ENCODE measurements around the gene PARVB.
"Not testable (repeated sequence)": the region's sequence is repeated elsewhere in the genome, so short reads cannot be mapped to it uniquely, and the experiment has no call there.

PARVB gene

DNA sequence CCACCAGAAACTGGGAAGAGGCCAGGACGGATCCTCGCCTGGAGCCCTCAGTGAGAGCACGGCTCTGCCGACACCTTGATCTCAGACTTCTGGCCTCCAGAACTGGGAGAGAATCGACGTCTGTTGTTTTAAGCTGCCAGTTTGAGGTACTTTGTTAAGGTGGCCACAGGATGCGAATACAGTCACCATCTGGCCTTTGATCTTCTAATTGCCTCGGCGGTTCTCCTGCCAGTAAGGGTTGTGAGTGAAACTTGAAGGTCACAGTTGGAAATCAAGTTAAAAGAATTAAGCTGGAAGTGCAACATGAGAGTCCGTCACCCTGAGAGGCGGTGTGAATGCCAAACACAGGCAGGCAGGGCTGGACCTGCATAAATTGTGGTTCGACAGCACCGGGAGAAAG, 27.9 kb downstream of the PARVB start:
- no peak for DNase-seq (ENCODE audit: low read depth, low spot score)

DNA sequence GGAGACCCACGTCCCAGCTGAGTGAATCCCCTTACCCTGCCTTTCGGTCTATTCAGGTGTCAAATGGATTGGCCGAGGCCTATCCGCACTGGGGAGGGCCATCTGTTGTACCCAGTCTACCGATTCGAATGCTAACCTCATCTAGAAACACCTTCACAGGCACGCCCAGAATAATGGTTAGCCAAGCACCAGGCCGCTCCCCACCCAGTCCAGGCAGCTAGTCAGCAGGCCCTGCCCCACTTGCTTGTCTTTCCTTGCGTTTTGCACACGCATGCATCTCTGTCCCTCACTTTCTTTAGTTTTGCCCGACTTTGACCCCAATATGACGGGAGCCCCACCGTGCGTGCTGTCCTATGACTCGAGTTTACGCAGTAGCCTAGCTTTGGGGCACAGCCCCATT, 31.7 kb downstream of the PARVB start:
- DNase-seq (ENCODE audit: low read depth, low spot score): no peak

DNA sequence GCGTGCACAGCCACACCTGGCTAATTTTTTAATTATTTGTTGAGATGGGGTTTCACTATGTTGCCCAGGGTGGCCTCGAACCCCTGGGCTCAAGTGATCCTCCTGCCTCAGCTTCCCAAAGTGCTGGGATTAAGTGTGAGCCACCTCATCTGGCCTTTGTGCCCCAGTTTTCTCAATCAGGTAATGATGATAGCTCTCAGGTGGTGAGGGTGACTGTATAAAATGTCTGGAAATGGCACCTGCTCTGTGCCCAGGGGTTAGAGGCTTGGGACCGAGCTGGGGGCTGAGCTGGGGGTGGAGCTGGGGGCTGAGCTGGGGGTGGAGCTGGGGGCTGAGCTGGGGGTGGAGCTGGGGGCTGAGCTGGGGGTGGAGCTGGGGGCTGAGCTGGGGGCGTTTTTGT, 32.5 kb downstream of the PARVB start:
- not testable (repeated sequence) for DNase-seq (ENCODE audit: low read depth, low spot score)

DNA sequence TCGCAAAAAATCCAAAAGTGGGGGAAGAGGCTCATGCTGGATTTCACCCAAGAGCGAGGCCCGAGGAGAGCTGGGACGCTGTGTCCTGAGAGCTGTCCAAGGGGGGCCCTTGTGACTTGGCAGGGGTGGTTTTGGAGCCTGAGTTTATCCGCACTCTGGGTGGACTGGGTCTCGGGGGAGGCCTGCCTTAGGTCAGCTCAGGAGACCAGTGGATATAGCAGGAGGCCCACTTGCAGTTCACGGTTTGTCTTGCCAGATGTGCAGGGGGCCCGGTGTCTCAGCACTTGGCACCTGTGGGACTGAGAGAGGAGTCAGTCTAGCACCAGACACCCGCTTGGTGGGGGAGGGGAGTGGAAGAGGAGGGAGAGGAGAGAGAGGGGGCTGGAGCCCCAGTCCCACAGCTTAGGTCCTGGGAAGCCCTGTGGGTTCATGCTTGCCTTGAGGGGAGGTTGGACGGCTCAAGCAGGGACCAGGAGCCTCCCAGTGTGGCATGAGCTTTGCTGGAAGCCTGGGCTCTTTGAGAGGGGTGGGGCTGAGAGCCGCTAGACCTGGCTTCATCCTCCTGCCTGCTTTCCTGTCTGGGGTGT, 33.4 kb downstream of the PARVB start:
- no peak for DNase-seq (ENCODE audit: low read depth, low spot score)

DNA sequence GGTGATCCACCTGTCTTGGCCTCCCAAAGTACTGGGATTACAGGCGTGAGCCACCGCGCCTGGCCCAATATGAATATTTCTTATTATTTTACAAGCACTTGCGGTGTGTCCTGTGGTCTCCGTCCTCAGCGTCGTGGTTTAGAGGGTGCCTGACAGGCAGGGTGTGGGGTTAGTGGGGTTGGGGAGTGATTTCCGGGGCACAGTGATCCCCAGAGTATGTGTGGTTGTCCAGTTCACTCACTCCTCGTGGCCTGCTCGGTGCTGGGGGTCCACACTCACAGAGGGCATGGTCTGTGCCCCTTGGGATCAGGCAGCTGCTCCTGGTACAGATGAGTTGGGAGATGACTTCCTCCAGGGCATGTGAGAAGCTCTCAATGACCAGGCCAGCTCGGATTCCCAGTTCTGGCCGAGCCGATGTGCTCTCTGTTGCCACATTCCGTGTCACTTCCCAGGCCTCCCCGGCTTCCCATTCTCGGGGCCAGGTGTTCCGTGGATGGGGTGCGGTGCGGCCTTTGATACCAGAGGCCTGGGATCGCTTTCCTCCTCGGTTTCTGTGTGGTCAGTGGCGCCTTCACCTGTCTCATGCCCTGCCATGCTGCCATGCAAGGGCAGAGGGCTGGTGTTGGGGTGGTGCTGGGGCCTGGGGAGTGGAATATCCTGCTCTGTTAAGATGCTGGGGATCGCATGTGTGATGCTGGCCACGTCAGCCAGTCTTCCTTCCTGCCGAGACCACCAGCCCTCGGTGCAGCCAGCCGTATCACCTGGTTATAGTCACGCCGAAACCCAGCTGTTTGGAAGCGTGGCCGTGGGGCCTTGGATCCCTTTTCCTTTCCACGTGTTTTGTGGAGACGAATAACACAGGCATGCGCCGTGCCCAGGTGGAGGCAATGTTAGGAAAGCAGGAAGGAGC, 39.6 kb downstream of the PARVB start:
- DNase-seq (ENCODE audit: low read depth, low spot score): no peak

DNA sequence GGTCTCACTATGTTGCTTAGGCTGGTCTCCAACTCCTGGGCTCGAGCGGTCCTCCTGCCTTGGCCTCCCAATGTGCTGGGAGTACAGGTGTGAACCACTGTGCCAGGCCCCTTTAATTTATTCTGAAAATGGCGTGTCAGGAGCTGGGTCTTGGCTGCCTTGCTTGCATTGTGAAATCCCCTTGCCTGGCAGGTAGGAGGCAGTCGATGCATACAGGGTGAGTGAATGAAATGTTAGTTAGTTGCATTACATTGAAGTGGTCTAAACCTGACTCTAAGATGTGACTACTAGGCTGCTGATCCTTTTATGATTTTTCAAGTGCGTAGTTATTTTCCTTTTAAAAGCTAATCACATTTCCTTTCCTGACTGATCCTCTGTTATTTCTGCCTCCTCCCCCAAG, 42.9 kb downstream of the PARVB start:
- no peak for DNase-seq (ENCODE audit: low read depth, low spot score)

DNA sequence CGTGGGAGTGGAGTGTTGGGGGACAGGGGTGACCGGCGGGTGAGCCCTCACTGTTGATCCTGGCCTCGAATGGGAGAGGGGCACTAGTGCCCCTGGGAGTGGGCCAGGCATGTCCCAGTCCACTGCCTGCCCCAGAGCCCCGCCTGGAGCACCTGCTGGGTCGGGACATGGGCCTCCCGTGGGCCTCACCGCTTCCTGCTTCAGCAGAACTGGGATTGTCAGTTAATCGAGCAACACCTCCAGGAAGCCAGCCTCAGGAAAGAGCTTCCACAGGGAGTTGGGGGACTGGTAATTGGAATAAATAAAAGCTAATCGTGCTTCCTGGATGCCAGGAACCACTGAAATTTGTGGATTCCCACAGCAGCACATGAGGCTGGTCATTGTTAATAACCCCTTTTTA, 43.8 kb downstream of the PARVB start:
- DNase-seq (ENCODE audit: low read depth, low spot score): no peak

DNA sequence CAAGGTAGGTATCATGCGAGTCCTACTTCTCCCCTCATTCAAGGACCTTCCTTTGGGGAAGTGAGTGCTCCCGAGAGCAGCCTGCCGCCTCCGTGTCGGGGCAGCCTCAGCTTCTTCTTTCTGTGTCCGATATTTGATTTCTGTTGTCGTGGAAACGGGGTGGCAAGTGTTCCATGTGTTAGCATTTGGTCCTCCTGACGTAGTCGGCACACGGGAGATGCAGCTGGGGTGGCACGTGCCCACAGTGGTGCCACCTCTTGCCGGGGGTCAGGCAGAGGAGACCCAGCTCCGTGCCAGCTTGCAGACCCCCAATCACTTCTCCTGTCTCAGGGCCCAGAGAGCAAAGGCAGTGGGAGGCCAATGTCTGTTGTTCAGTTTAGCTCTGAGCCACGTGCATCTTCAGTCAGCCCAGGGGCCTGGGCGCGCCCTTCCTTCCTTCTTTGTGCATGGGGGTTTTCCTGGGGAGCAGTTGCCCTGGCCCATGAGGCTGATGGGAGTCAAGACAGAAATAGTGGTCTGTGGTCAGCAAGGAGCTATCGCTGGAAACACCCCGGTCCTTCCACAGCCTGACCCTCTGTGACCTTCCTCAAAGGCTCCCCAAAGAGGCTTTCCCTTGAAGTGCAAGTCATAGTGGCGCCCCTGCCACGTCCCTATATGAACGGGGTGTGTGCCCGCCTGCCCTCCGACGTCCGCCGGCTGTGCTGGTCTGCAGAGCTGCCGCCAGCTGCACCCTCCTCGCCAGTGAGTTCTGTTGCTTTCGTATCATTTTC, 44.5 kb downstream of the PARVB start:
- DNase-seq (ENCODE audit: low read depth, low spot score): no peak

DNA sequence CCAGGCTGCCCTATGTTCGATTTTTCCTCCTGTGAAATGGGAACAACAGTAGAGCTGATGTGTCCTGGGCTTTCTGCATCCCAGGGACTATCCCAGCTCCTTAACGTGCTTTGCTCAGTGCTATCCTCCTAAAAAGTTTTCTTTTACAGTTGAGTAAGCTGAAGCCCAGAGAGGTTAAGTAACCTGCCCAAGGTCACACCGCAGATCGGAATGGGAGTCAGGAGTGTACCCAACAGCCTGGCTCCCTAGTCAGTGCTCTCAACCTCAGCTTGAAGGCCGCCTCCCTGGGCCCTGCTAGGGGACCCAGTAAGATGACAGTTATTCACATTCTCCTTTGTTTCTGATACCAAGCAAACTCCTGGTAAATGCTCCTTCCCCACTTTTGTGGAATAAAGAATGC, 45.9 kb downstream of the PARVB start:
- DNase-seq (ENCODE audit: low read depth, low spot score): no peak

DNA sequence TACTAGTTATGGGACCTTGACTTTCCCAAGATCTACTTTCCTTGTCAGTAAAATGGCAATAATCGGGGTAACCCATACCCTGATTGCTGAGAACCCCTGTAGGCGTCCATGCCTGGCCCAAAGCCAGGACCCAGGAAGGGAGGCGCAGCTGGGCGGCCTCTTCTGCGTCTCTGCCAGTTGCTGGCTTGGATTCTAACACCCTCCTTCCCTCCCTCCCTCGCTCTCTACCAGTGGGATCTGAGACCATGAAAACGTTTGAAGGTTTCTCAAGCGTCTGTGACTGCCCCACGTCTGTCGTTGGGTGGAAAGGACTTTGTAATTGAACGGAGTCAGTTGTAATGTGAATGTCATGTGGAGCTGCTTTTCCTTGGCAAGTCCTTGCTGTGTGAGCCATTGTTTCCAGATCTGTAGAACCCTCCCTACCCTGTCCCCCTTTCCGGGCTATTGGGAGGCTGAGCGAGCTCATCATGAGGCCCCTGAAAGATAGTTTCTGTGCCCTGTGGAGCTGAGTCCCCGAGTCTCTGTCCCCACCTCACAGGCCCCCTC, 47.8 kb downstream of the PARVB start:
- no peak for DNase-seq (ENCODE audit: low read depth, low spot score)

DNA sequence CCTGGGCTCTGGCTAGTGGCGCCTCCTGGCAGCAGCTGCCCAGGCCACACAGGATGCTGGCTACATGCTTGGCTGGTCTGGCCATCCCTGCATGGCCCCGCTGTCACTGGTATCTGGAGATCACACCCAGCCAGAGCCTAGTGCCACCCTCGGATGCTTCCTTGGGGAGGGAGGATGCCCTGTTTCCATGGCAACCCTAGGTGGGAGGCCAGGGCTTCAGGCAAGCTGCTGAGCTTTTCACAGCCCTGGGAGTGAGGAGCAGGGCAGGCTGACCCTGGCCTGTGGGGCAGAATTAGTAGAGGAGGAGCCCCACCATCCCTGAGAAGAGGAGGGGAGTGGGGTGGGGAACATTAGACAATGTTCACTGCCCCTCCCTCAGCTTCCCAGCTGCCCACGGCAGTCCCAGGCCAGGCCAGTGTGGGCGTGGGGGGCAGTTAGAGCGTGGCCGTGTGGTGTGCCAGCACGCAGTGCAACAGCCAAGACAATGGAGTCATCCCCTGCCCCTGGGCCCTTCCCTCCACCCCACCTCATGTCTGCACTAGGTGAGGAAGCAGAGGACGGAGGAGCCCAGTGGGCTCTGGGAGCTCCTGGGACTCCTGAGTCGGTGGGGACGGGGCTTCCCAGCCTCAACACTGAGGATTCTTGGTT, 50.4 kb downstream of the PARVB start:
- no peak for DNase-seq (ENCODE audit: low read depth, low spot score)

DNA sequence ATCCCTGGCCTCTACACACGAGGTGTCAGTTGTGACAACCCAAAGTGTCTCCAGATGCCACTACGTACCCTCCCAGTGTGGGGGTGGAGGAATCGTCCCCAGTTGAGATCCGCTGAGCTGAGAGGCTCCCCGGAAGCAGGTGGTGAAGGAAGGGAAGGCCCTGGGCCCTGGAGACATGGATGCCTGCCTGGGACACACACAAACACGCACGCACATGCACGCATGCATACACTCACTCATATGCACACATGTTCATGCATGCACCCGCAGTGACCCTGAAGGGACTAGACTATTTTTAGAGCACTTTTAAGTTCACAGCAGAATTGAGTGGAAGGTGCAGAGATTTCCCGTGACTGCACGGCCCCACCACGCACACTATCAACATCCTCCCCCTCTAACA, 50.9 kb downstream of the PARVB start:
- no peak for DNase-seq (ENCODE audit: low read depth, low spot score)

DNA sequence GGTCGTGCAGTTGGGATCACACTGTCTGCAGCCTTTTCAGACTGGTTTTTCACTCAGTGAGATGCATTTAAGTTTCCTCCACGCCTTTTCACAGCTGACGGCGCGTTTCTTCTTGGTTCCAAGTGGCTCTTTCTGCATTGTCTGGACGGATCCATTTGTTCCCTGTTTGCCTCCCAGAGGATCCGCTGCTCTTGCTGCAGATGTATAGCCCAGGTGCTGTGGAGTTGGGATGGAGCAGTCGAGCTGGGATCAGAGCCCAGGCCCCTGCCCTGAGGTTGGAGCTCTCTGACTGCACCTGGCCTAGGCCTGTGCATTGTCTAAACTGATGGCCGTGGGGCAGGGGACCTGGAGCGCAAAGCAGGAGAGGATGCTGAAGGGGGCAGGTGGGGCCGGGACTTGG, 51.6 kb downstream of the PARVB start:
- DNase-seq (ENCODE audit: low read depth, low spot score): no peak

DNA sequence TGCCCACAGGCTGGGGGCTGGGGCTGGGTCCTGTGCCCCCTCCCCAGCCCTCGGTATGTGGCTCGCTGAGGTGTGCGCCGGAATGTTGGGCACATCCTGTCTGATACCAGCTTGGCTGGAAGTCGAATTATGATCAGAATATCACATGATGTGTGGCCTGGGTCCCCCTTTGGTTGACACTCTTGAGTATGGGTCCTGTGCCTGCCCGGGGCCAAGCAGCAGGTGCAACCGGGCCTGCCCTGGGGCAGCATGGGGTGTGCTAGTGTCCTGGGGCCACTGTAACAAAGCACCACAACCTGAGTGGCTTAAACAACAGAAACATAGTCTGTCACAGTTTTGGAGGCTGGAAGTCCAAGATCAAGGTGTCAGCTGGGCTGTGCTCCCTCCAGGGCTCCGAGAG, 52.7 kb downstream of the PARVB start:
- DNase-seq (ENCODE audit: low read depth, low spot score): no peak

DNA sequence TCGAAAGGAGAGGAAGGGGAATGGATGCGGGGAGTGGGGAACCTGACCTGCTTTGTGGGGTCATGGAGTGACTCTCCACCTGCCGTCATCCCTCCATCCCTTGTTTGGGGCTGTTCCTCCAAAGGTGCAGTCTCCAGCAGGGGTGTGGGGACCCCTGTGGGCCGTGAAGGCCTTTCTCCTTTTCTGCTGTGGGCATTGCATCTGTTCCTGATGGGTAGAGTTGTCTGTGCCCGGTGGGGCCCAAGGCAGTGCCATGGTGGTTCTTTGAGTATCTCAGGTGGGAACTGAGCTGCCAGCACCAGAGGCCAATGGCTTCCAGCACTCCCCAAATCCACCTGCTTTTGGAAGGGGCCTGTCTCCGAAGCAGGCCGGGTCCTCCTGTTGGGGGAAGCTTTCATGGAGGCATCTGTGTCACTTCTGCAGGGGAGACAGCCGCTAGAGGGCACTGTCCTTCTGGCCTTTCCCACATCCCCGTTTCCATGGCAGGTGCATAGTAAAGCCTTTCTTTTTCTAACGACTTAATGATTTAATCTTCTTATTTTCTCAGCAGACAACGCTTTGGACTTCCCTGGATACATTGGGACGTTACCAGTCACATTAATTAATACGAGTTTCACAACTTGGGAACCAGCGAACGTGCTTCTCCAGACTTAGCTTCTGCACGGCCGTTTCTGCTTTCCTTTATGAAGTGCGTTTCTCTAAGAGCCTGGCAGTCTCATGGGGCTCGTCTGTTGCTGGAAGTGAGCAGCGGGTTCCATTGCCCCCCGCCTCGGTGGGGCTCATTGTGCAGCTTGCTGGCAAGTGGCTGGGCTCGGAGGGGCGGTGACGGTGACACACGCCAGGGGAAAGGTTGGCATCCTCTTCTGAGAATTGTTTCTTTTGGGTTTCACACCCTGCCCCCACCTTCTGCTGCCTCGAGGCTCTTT, 57.1 kb downstream of the PARVB start:
- no peak for DNase-seq (ENCODE audit: low read depth, low spot score)

DNA sequence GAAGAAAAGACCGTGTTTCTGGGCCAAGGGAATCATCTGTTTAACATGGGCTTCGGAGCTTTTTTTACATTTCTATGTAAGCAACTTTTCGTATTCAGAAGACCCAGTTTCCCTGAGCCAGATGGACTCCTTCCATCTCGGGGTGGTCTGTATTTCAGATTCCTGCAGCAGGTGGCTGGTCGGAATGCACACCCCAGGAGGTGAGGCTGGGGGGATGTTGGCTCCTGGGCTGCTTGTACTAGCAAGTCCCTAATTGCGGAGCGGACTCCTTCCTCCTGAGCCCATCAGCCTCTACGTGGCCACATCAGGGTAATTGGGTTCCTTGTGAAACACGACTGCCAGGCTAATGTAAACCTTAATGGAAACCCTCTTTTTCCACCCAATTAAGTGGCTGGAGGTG, 58.7 kb downstream of the PARVB start:
- no peak for DNase-seq (ENCODE audit: low read depth, low spot score)

DNA sequence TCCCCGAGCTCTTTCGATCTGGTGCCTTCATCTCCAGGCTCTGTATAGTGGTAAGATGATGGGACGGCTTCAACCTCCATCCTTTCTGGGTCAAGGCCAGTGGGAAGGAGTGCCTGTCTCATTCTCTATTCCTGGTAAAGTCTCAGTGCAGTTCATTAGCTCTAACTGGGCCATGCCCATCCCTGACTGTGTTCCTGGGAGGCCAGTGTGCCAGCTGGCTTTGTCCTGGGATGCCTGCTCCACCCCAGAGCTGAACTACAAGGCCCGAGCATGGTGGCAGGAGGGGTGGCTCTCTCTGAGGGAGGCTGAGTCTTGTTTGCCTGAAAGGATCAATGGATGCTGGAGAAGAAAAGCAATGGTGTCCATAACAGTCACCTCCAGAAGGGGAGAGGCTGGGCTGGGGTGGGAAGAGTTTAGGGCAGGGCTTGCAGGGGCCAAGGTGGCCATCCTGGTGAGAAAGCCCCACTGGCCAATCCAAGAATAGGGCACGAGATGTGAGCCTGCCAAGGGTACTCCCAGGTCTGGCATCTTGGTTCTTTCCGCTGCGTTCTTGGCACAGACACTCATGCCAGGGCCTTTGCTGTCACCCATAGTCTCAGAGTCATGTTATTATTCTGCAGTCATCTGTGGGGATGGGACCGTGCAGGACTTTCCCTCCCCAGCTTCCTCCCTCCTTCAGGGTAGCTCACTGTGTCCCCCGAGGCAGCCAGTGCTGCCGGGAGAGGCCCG, 60.1 kb downstream of the PARVB start:
- DNase-seq (ENCODE audit: low read depth, low spot score): no peak

DNA sequence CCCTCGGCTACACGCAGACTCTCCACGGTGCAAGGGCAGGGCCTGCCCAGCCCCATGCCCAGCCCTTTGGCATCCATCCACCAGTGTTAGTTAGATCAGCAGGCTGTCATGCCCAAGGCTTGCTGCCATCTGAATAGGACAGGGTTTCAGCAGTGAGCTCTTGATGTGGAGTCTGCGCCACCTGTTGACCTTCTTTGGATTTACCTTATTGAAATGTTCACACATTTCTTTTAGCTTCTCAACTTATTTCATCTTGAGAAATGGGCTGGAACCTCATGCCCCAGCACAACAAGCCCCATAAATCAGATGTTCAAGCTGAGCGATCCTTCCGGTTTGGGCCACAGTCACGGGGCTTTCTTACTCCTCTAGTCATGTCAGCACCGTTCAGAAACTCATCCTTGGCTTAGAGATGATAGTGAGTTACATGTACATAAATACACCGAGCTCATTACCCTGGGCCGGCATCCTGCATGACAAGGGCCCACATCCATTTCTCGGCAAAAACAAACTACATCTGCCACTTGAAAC, 61.7 kb downstream of the PARVB start:
- no peak for DNase-seq (ENCODE audit: low read depth, low spot score)

DNA sequence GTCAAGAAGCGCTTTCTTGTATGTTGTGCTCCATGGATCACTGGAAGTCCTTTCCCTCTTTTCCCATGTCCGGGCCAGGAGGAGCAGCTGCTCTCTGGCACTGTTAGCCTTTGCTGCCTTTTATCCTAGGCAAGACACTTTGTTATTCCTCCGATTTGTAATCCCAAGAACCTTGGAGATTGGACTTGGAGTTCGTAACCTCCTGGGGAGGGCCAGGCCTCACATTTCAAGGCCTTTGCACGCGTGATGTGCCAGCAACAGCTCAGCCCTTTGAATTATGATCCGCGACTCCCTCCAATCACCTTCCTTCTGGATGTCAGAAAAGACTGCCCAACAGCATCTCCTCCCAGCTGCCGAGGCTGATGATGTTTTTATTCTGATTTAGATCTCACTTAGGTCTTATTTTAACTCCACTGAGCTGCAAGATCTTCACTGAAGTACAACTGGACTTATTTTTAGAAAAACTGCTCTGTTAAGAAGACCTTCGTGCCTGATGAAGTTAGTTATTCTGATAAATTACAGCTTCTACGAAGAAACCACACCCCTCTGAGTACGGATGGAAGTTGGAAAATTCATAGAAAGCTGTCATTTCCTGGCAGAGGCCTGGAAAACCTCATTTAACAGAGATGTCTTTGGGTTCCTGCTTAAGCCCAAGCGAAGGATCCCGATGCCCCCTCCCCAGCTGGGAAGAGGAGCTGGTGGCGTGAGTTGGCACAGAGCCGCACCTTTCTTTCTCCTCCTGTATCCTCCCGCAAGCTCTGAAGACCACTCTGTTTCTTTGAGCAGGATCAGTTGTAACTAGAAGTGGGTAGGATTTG, 62.4 kb downstream of the PARVB start:
- no peak for DNase-seq (ENCODE audit: low read depth, low spot score)

Measured in brain pericyte (primary cell).